K562 (cell line): Measurements from ENCODE around the gene CCP110. TPM values are rescaled to one million over a fixed set of nuclear protein-coding genes. Genes with fewer than 3 reads are reported as not detected.

ENCODE experiments used
- ATAC-seq: fragments of 200-7000 bp; cut with Tn5 transposase; 3 replicates; pipeline ENCODE4 v1.9.1; 2020; ENCODE audit warnings: moderate library complexity
- BruUV-seq: library from RNA; stranded (reverse); fragments of 400-500 nt; replicated peaks from 2 replicates; lab custom pipeline; 2021; lab: Mats Ljungman, UMichigan
- CTCF ChIA-PET: fragments of 300-600 bp; formaldehyde crosslinking; extraction: SDS; loops from one replicate; lab custom pipeline; 2021; ENCODE audit warnings: low intra/inter-chr PET ratio; lab: Yijun Ruan, JAX
- POLR2A ChIA-PET: fragments of 300-600, 350-650 bp; sonication (Branson Sonifier 250); formaldehyde crosslinking; extraction: SDS; loops from one replicate; lab custom pipeline; 2021; ENCODE audit warnings: antibody characterized with exemption, inconsistent platforms; lab: Yijun Ruan, JAX
- DNase-seq, 4 experiments: peaks; one replicate each; pipeline versions ENCODE4 v3.0.0 to v3.0.0-alpha.2; 2011 to 2018; ENCODE audit warnings: low spot score in 3 of 4, mixed read lengths in 3 of 4; ENCODE audit errors: extremely low read depth in 1 of 4
- FAIRE-seq: peaks from 2 replicates; lab custom pipeline; 2011; peaks lifted over from hg19 to GRCh38; lab: Jason Lieb, UNC
- H2AFZ ChIP-seq: 2 replicates; pipeline ENCODE4 v1.6.0; 2011; ENCODE audit warnings: low read depth, low read length, control low read depth, inconsistent platforms
- H3K27ac ChIP-seq: fragments of 200-600 bp; 3 replicates; pipeline ENCODE4 v1.8.0; 2011; ENCODE audit warnings: low read depth, mild to moderate bottlenecking, control low read depth, inconsistent platforms, low read length, moderate library complexity, mixed read lengths; ENCODE audit errors: extremely low read depth
- H3K27me3 ChIP-seq, 2 experiments: fragments of 300-600 bp in 1 of 2; 2 replicates in 1 of 2; 3 replicates in 1 of 2; pipeline versions ENCODE4 v1.6.0 to v1.8.0; 2011; ENCODE audit warnings: inconsistent platforms in 2 of 2, low read length in 2 of 2, mild to moderate bottlenecking in 1 of 2, mixed read lengths in 1 of 2, moderate library complexity in 1 of 2; ENCODE audit not compliant: control insufficient read depth in 2 of 2, insufficient read depth in 2 of 2
- H3K36me3 ChIP-seq: fragments of 300-600 bp; 3 replicates; pipeline ENCODE4 v1.8.0; 2011; ENCODE audit warnings: mild to moderate bottlenecking, low read length, inconsistent platforms; ENCODE audit not compliant: control insufficient read depth, insufficient read depth
- H3K4me1 ChIP-seq, 2 experiments: fragments of 200-600 bp in 1 of 2; replicated peaks in 1 of 2; 2 replicates in 1 of 2; 3 replicates in 1 of 2; pipeline versions ENCODE4 v1.5.1 to v1.8.0; 2011; ENCODE audit warnings: inconsistent platforms in 2 of 2, low read length in 2 of 2, mild to moderate bottlenecking in 1 of 2, mixed read lengths in 1 of 2, moderate library complexity in 1 of 2; ENCODE audit not compliant: control insufficient read depth in 2 of 2, insufficient read depth in 2 of 2
- H3K4me2 ChIP-seq: 2 replicates; pipeline ENCODE4 v1.6.1; 2011; ENCODE audit warnings: low read length, control low read depth, inconsistent platforms, mixed read lengths; ENCODE audit not compliant: insufficient read depth
- H3K4me3 ChIP-seq: fragments of 200-600 bp; sonication (generic), shearing (Covaris generic); 2 replicates; pipeline ENCODE4 v1.5.1; 2016; ENCODE audit warnings: control low read depth, inconsistent platforms
- H3K79me2 ChIP-seq: fragments of 200-600 bp; 3 replicates; pipeline ENCODE4 v1.8.0; 2011; ENCODE audit warnings: low read length, inconsistent platforms; ENCODE audit not compliant: control insufficient read depth, insufficient read depth
- H3K9ac ChIP-seq, 2 experiments: 2 replicates each; pipeline versions ENCODE4 v1.6.0 to v1.6.1; 2011; ENCODE audit warnings: low read depth in 2 of 2, low read length in 2 of 2, control low read depth in 1 of 2, inconsistent platforms in 1 of 2, mild to moderate bottlenecking in 1 of 2, mixed read lengths in 1 of 2; ENCODE audit not compliant: insufficient read depth in 1 of 2
- H3K9me1 ChIP-seq: one replicate; pipeline ENCODE4 v1.6.0; 2011; ENCODE audit warnings: inconsistent platforms, mild to moderate bottlenecking, low read length, moderate library complexity; ENCODE audit not compliant: control insufficient read depth, insufficient read depth
- H3K9me3 ChIP-seq: replicated peaks from 2 replicates; pipeline ENCODE4 v1.5.1; 2011; ENCODE audit warnings: low read depth, low read length, inconsistent platforms; ENCODE audit not compliant: control insufficient read depth, insufficient read depth
- H4K20me1 ChIP-seq: replicated peaks from 2 replicates; pipeline ENCODE4 v1.6.1; 2011; ENCODE audit warnings: low read length, inconsistent platforms, mixed read lengths; ENCODE audit not compliant: control insufficient read depth, insufficient read depth
- C11orf30 ChIP-seq: fragments of 450-650 bp; IDR thresholded peaks from 2 replicates; pipeline ENCODE4 v1.6.1; 2016; ENCODE audit warnings: low read depth, mild to moderate bottlenecking
- KLF1 ChIP-seq: fragments of 450-650 bp; IDR thresholded peaks from 2 replicates; pipeline ENCODE4 v1.6.1; 2016; ENCODE audit warnings: missing genetic modification characterization, missing compliant biosample characterization
- MAFF ChIP-seq: IDR thresholded peaks from 2 replicates; pipeline ENCODE4 v1.6.1; 2012; ENCODE audit warnings: low read length, improper control_type of control experiment
- MAFG ChIP-seq: fragments of 450-650 bp; conservative IDR thresholded peaks from 2 replicates; pipeline ENCODE4 v1.6.1; 2016; ENCODE audit warnings: missing genetic modification characterization, missing compliant biosample characterization
- MAFK ChIP-seq: IDR thresholded peaks from 2 replicates; pipeline ENCODE4 v1.6.1; 2011; ENCODE audit warnings: low read length, improper control_type of control experiment
- RBFOX2 ChIP-seq: fragments of 200-400 bp; formaldehyde crosslinking; IDR thresholded peaks from 2 replicates; pipeline ENCODE4 v1.6.1; 2017; ENCODE audit warnings: low read depth, mild to moderate bottlenecking, low read length, moderate library complexity
- SNIP1 ChIP-seq: fragments of 450-650 bp; IDR thresholded peaks from 2 replicates; pipeline ENCODE4 v1.7.1; 2017; ENCODE audit warnings: low read depth, mild to moderate bottlenecking
- TGIF2 ChIP-seq: sonication (generic); formaldehyde crosslinking; IDR thresholded peaks from 2 replicates; pipeline ENCODE4 v1.8.1; 2022; ENCODE audit warnings: mild to moderate bottlenecking, missing genetic modification reagents, moderate library complexity
- ZNF316 ChIP-seq: fragments of 450-650 bp; IDR thresholded peaks from 2 replicates; pipeline ENCODE4 v1.6.1; 2016
- ZNF398 ChIP-seq: fragments of 250-450 bp; sonication (Bioruptor Pico); IDR thresholded peaks from 2 replicates; pipeline ENCODE4 v1.8.0; 2021; ENCODE audit warnings: moderate library complexity, mild to moderate bottlenecking, inconsistent platforms
- ZNF586 ChIP-seq: fragments of 450-650 bp; formaldehyde crosslinking; conservative IDR thresholded peaks from 2 replicates; pipeline ENCODE4 v1.4.0; 2020; ENCODE audit warnings: mild to moderate bottlenecking, moderate library complexity
- WGBS: fragments of 100-300 bp; shearing (Covaris generic); methylation state at CpG from one replicate; pipeline ENCODE4 v1.1.6; 2016; ENCODE audit warnings: low coverage, mixed read lengths; ENCODE audit not compliant: insufficient coverage; ENCODE audit errors: missing lambda C conversion rate; 5-methylcytosine and 5-hydroxymethylcytosine counted together
- in situ Hi-C: fragments of 300-500 bp; cut with MboI; formaldehyde crosslinking; loops from 4 replicates; pipeline ENCODE4 v1.15.0; 2018; ENCODE audit warnings: inconsistent platforms, mixed read lengths
- intact Hi-C: fragments of 100-400 bp; cut with micrococcal nuclease; formaldehyde crosslinking; loops from 2 replicates; pipeline ENCODE4 v1.14.2; 2022
- polyA plus RNA-seq, 8 experiments: library from polyadenylated mRNA; depleted of rRNA in 4 of 8; stranded (reverse) in 5 of 8; unstranded in 3 of 8; fragments of >200 nt; fragmentation: Nextera tagmentation in 2 of 8; fragmentation: Illumina TruSeq in 1 of 8; extraction: Ambion mirVana in 2 of 8; extraction: Trizol in 1 of 8; gene quantifications; 2 replicates each; pipeline versions ENCODE4 v1.2.1 to v1.2.3, GENCODE V29; 2011 to 2014; ENCODE audit warnings: inconsistent platforms in 1 of 8, missing spikeins in 1 of 8
- total RNA-seq, 7 experiments: library from RNA; depleted of rRNA in 6 of 7; stranded (reverse); fragments of >200 nt in 6 of 7; fragmentation: Illumina TruSeq in 2 of 7; extraction: Trizol in 2 of 7; gene quantifications; 2 replicates each; pipeline versions ENCODE4 v1.2.1 to v1.2.3, GENCODE V29; 2011 to 2021; ENCODE audit warnings: low replicate concordance in 1 of 7
- TF ChIP-seq, protein P1 (sequence below), 2 experiments: IDR thresholded peaks in 1 of 2; conservative IDR thresholded peaks in 1 of 2; 2 replicates each; pipeline ENCODE4 v1.6.1; 2016; ENCODE audit warnings: low read depth in 2 of 2, mild to moderate bottlenecking in 1 of 2, missing compliant biosample characterization in 1 of 2, missing genetic modification characterization in 1 of 2, moderate library complexity in 1 of 2

Gene CCP110
- total and polyA plus RNA-seq, 9 of the 15 experiments (the other 6 are each of a cell fraction or from before 2014, with no cell fraction given): 3.5 to 16.1 (median 12.1) TPM

DNA sequence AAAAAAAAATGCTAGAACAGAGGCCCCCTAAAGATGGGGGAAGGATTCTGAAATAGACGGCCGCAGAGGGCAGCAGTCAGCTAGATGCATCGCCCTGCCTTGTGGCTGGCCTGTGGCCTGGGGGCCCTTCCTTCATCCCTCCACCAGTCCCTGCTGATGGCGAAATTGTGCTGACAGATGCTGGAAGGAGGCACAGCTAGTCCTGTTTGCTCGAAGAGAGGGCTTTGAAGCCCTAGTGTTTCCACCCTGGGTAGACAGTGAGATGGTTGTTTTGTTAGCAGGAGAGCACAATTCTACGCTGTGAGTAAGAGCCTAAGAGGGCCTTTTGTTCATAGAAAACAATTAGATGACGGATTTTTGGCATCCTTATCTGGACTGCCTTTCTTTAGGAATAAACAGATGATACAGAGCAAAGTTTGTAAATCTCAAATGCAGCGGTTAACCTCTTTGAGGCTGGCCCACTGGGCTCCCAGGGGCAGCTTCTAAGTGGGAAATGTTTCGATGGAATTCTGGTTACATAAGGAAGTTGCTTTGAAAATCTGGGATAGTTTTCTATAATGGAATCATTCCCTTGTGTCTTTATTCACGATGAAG lies 54.7 kb downstream of the CCP110 start (continued):
- TF ChIP-seq, protein P1, sequence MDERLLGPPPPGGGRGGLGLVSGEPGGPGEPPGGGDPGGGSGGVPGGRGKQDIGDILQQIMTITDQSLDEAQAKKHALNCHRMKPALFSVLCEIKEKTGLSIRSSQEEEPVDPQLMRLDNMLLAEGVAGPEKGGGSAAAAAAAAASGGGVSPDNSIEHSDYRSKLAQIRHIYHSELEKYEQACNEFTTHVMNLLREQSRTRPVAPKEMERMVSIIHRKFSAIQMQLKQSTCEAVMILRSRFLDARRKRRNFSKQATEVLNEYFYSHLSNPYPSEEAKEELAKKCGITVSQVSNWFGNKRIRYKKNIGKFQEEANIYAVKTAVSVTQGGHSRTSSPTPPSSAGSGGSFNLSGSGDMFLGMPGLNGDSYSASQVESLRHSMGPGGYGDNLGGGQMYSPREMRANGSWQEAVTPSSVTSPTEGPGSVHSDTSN (CRISPR knock-in tag; IDR thresholded peaks at IDR 0.05; ENCODE audit: low read depth): no peak
- TF ChIP-seq, protein P1 (tag; conservative IDR thresholded peaks at IDR 0.05; ENCODE audit: low read depth): no peak
- TF ChIP-seq KLF1 (tag): no peak
- no peak for TF ChIP-seq ZNF586 (CRISPR knock-in tag)

- intact Hi-C loops (no loop called here), in situ Hi-C loops (no loop called here)
- ATAC-seq (no peak), DNase-seq (no peak), FAIRE-seq (no peak)
- POLR2A ChIA-PET: no interaction called here
- H4K20me1 ChIP-seq: no peaks in the 10 kb centered on the region
- H3K27ac ChIP-seq: no peak overlapping the region
- H3K9me1 ChIP-seq: no peaks in the 10 kb centered on the region
- H3K4me3 ChIP-seq: no peak overlapping the region
- no peak overlapping the region for H3K4me2 ChIP-seq
- CTCF ChIA-PET: interaction anchor here (1.4 kb wide), 1 partner anchor 302 kb away, joined by 3 read pairs; the partner anchor contains the start of gene GPRC5B
- 47% methylated on average over 10 of the region's 10 CpGs for WGBS
- H3K9ac ChIP-seq: no peak overlapping the region
- H3K27me3 ChIP-seq: no peaks in the 10 kb centered on the region
- H3K9me3 ChIP-seq: peaks cover 6% of the 10 kb centered on the region; the same call in 1 of the 2 replicates
- H3K4me1 ChIP-seq: no peaks in the 10 kb centered on the region
- H3K79me2 ChIP-seq: no peaks in the 10 kb centered on the region
- no TSS peak for BruUV-seq
- H3K36me3 ChIP-seq: peaks cover 26% of the 10 kb centered on the region; the same call in 2 of the 3 replicates
- TF ChIP-seq RBFOX2 (no peak), MAFG (tag) (peak; percentile 50), ZNF316 (peak; percentile 80), C11orf30 (peak; percentile 64; the same call in 1 of the 2 replicates), MAFF (peak; percentile 63), SNIP1 (no peak), MAFK (peak; percentile 69), ZNF398 (CRISPR knock-in tag) (no peak), TGIF2 (CRISPR knock-in tag) (no peak)
- H2AFZ ChIP-seq: no peak overlapping the region
Measured at GRCh38 chr16:19582050-19582831, 58.5 kb downstream of the CCP110 start.
